OCI-LY7 (cell line): ENCODE measurements around the gene TCERG1L.

Source experiments
- EZH2phosphoT487 ChIP-seq: fragments of 200-600 bp; sonication (generic); IDR thresholded peaks from 2 replicates; pipeline ENCODE4 v1.6.1; 2018; ENCODE audit warnings: low read depth, borderline replicate concordance, mild to moderate bottlenecking, mixed run types, antibody characterized with exemption, low read length, moderate library complexity, mixed read lengths
- TF ChIP-seq, protein P1 (sequence below): fragments of 200-600 bp; sonication (generic); conservative IDR thresholded peaks from 2 replicates; pipeline ENCODE4 v1.5.1; 2014; ENCODE audit warnings: mild to moderate bottlenecking, antibody characterized with exemption, low read length, moderate library complexity, mixed read lengths

DNA sequence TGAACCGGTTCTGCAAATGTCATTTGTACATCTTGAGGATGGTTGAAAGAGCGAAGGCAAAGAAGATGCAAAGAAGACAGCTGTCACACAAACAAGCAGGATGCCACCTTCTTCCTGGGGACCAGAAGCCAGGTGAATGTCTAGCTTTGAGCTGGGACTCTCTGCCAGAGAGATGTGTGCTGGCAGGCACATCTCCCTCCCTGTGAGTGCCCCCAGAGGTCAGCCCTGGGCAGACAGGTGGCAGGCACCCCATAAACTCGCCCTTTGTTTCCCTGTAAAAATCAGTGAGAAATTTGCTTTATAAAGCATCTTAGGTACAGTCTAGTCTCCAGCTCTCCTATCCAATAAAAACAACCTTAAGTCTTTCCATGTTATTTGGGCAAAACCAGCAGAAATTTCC is 2.6 kb upstream of the TCERG1L start:
- TF ChIP-seq, protein P1, sequence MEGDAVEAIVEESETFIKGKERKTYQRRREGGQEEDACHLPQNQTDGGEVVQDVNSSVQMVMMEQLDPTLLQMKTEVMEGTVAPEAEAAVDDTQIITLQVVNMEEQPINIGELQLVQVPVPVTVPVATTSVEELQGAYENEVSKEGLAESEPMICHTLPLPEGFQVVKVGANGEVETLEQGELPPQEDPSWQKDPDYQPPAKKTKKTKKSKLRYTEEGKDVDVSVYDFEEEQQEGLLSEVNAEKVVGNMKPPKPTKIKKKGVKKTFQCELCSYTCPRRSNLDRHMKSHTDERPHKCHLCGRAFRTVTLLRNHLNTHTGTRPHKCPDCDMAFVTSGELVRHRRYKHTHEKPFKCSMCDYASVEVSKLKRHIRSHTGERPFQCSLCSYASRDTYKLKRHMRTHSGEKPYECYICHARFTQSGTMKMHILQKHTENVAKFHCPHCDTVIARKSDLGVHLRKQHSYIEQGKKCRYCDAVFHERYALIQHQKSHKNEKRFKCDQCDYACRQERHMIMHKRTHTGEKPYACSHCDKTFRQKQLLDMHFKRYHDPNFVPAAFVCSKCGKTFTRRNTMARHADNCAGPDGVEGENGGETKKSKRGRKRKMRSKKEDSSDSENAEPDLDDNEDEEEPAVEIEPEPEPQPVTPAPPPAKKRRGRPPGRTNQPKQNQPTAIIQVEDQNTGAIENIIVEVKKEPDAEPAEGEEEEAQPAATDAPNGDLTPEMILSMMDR, result no peak
- no peak for TF ChIP-seq EZH2phosphoT487
